Panc1 (cell line): ENCODE results near the gene CLSTN2. TPM values are rescaled to one million over a fixed set of nuclear protein-coding genes. Genes with fewer than 3 reads are reported as not detected.

Experiments
- ATAC-seq: fragments of 200-7000 bp; cut with Tn5 transposase; 2 replicates; pipeline ENCODE4 v1.9.1; 2020; ENCODE audit warnings: mild to moderate bottlenecking, moderate library complexity
- BruUV-seq: library from RNA; stranded (reverse); fragments of 400-500 nt; replicated peaks from 2 replicates; lab custom pipeline; 2021; lab: Mats Ljungman, UMichigan
- CTCF ChIA-PET: fragments of 300-600 bp; sonication (Branson Sonifier 250); formaldehyde crosslinking; loops from one replicate; lab custom pipeline; 2022; ENCODE audit warnings: antibody characterized with exemption; lab: Charles Lee
- POLR2A ChIA-PET: fragments of 300-600 bp; sonication (Branson Sonifier 250); formaldehyde crosslinking; loops from one replicate; lab custom pipeline; 2022; ENCODE audit warnings: antibody characterized with exemption; lab: Charles Lee
- DNase-seq: peaks from one replicate; pipeline ENCODE4 v3.0.0-alpha.2; 2010; ENCODE audit warnings: low read depth, low spot score
- H3K27ac ChIP-seq: 2 replicates; pipeline ENCODE4 v1.5.1; 2011; ENCODE audit warnings: mild to moderate bottlenecking, low read length, inconsistent platforms
- H3K27me3 ChIP-seq: fragments of 200-500 bp; sonication (Bioruptor generic); 2 replicates; pipeline ENCODE4 v1.6.0; 2014; ENCODE audit warnings: low read length, inconsistent platforms; ENCODE audit not compliant: control insufficient read depth, insufficient read depth
- H3K36me3 ChIP-seq: fragments of 200-500 bp; sonication (Bioruptor generic); 2 replicates; pipeline ENCODE4 v1.5.1; 2014; ENCODE audit warnings: inconsistent platforms, mild to moderate bottlenecking, low read length, moderate library complexity; ENCODE audit not compliant: control insufficient read depth, insufficient read depth
- H3K4me1 ChIP-seq: 2 replicates; pipeline ENCODE4 v1.5.1; 2011; ENCODE audit warnings: inconsistent platforms, mild to moderate bottlenecking, low read length, moderate library complexity; ENCODE audit not compliant: control insufficient read depth, insufficient read depth
- H3K4me3 ChIP-seq, 2 experiments: 2 replicates each; pipeline ENCODE4 v1.5.1; 2011 to 2012; ENCODE audit warnings: low read depth in 2 of 2, low read length in 2 of 2, mild to moderate bottlenecking in 2 of 2, inconsistent platforms in 1 of 2, moderate library complexity in 1 of 2
- H3K9me3 ChIP-seq: fragments of 200-500 bp; sonication (Bioruptor generic); 2 replicates; pipeline ENCODE4 v1.5.1; 2014; ENCODE audit warnings: low read depth, mild to moderate bottlenecking, inconsistent platforms, low read length, moderate library complexity; ENCODE audit not compliant: control insufficient read depth, insufficient read depth
- CTCF ChIP-seq: fragments of 450-650 bp; IDR thresholded peaks from 2 replicates; pipeline ENCODE4 v1.5.1; 2017; ENCODE audit warnings: mild to moderate bottlenecking
- POLR2AphosphoS5 ChIP-seq: IDR thresholded peaks from 2 replicates; pipeline ENCODE4 v1.6.1; 2012; ENCODE audit warnings: mild to moderate bottlenecking, low read depth, low read length, moderate library complexity
- REST ChIP-seq, 2 experiments: IDR thresholded peaks; 2 replicates each; pipeline ENCODE4 v1.6.1; 2011 to 2012; ENCODE audit warnings: low read depth in 2 of 2, control low read depth in 1 of 2, low read length in 1 of 2, mild to moderate bottlenecking in 1 of 2, moderate library complexity in 1 of 2; ENCODE audit not compliant: insufficient read depth in 1 of 2
- SIN3A ChIP-seq: IDR thresholded peaks from 2 replicates; pipeline ENCODE4 v1.6.1; 2012; ENCODE audit warnings: low read depth, mild to moderate bottlenecking, low read length, moderate library complexity, borderline replicate concordance; ENCODE audit not compliant: insufficient read depth
- TCF7L2 ChIP-seq: IDR thresholded peaks from 2 replicates; pipeline ENCODE4 v1.6.1; 2011; ENCODE audit warnings: mild to moderate bottlenecking, low read depth, low read length, inconsistent platforms
- in situ Hi-C: cut with HindIII; loops from 2 replicates; pipeline ENCODE4 v1.10.0; 2016; ENCODE audit warnings: low sequenced_read_pairs, low pct_unique_long_range_greater_than_20kb
- intact Hi-C: fragments of 100-400 bp; cut with micrococcal nuclease; formaldehyde crosslinking; loops from one replicate; pipeline ENCODE4 v1.10.0; 2022; ENCODE audit not compliant: unreplicated experiment
- total RNA-seq: library from RNA; stranded (reverse); gene quantifications from one replicate; pipeline ENCODE4 v1.2.1, GENCODE V29; 2021; ENCODE audit not compliant: unreplicated experiment

CLSTN2 gene
- total RNA-seq, 1 experiment from 2014 or later = 0.03 TPM

GRCh38 chr3:140204271-140204984 lies 269.4 kb downstream of the CLSTN2 start:
- H3K27ac ChIP-seq = no peak overlapping the region
- ChIA-PET CTCF (no interaction called here), POLR2A (no interaction called here)
- H3K4me1 ChIP-seq = no peaks in the 10 kb centered on the region
- no peak for TF ChIP-seq TCF7L2
- TF ChIP-seq REST (IDR thresholded peaks at IDR 0.05; ENCODE audit: insufficient read depth in 1 of 2, low read depth in 2 of 2, low read length in 1 of 2) = no peak
- in situ Hi-C loops = no loop called here
- DNase-seq (no peak), ATAC-seq (no peak)
- no TSS peak for BruUV-seq
- no peaks in the 10 kb centered on the region for H3K27me3 ChIP-seq
- no peaks in the 10 kb centered on the region for H3K36me3 ChIP-seq
- intact Hi-C loops = no loop called here
- no peaks in the 10 kb centered on the region for H3K9me3 ChIP-seq
- no peak overlapping the region for H3K4me3 ChIP-seq

GRCh38 chr3:140205598-140205997 lies 270.6 kb downstream of the CLSTN2 start:
- Histone ChIP-seq H3K27me3 (no peaks in the 10 kb centered on the region), H3K9me3 (no peaks in the 10 kb centered on the region), H3K27ac (no peak overlapping the region), H3K36me3 (no peaks in the 10 kb centered on the region), H3K4me3 (no peak overlapping the region), H3K4me1 (no peaks in the 10 kb centered on the region)
- POLR2A ChIA-PET = no interaction called here
- in situ Hi-C loops (no loop called here), intact Hi-C loops (no loop called here)
- no peak for DNase-seq
- TF ChIP-seq REST (IDR thresholded peaks at IDR 0.05; ENCODE audit: insufficient read depth in 1 of 2, low read depth in 2 of 2, low read length in 1 of 2) (no peak), TCF7L2 (no peak), CTCF (no peak), SIN3A (no peak), POLR2AphosphoS5 (no peak)
- BruUV-seq = no TSS peak
- CTCF ChIA-PET = no interaction called here
- no peak for ATAC-seq
